H1 (cell line): ENCODE results near the gene LRRC3C. TPM values are rescaled to one million over a fixed set of nuclear protein-coding genes. Genes with fewer than 3 reads are reported as not detected.

Experiments used
- CTCF ChIA-PET: fragments of 300-600 bp; sonication (Branson Sonifier 250); formaldehyde crosslinking; loops from one replicate; lab custom pipeline; 2021; ENCODE audit not compliant: partially characterized antibody; lab: Charles Lee
- POLR2A ChIA-PET: fragments of 300-600 bp; sonication (Branson Sonifier 250); formaldehyde crosslinking; loops from one replicate; lab custom pipeline; 2021; ENCODE audit warnings: inconsistent platforms; ENCODE audit not compliant: partially characterized antibody; lab: Charles Lee
- DNase-seq, 2 experiments: peaks; one replicate each; pipeline versions ENCODE4 v3.0.0 to v3.0.0-alpha.2; 2010 to 2022; ENCODE audit warnings: low spot score in 2 of 2, low read depth in 1 of 2, mixed read lengths in 1 of 2
- FAIRE-seq: peaks from 2 replicates; lab custom pipeline; 2011; peaks lifted over from hg19 to GRCh38; lab: Jason Lieb, UNC
- H2AFZ ChIP-seq: 2 replicates; pipeline ENCODE4 v1.8.1; 2012; ENCODE audit warnings: low read length, inconsistent platforms
- H2AK5ac ChIP-seq: 2 replicates; pipeline ENCODE4 v1.6.1; 2013; ENCODE audit warnings: low read depth, low read length
- H2BK120ac ChIP-seq: replicated peaks from 2 replicates; pipeline ENCODE3; 2013; ENCODE audit warnings: low read depth, low read length, inconsistent platforms
- H2BK12ac ChIP-seq: 2 replicates; pipeline ENCODE4 v1.6.1; 2013; ENCODE audit warnings: low read depth, low read length
- H2BK15ac ChIP-seq: 2 replicates; pipeline ENCODE4 v1.6.1; 2013; ENCODE audit warnings: low read length
- H2BK20ac ChIP-seq: 2 replicates; pipeline ENCODE4 v1.6.1; 2013; ENCODE audit warnings: low read length
- H2BK5ac ChIP-seq: 2 replicates; pipeline ENCODE4 v1.6.1; 2013; ENCODE audit warnings: low read depth, low read length
- H3K14ac ChIP-seq: 2 replicates; pipeline ENCODE4 v1.6.1; 2013; ENCODE audit warnings: inconsistent platforms; ENCODE audit not compliant: insufficient read length
- H3K18ac ChIP-seq: 2 replicates; pipeline ENCODE4 v1.6.1; 2013; ENCODE audit warnings: low read length; ENCODE audit errors: extremely low read depth
- H3K23ac ChIP-seq: 2 replicates; pipeline ENCODE4 v1.6.1; 2013; ENCODE audit warnings: inconsistent platforms; ENCODE audit not compliant: insufficient read length
- H3K23me2 ChIP-seq: 2 replicates; pipeline ENCODE4 v1.6.1; 2013; ENCODE audit warnings: low read depth, low read length
- H3K27ac ChIP-seq: 2 replicates; pipeline ENCODE4 v1.6.1; 2011; ENCODE audit warnings: low read depth, low read length, inconsistent platforms
- H3K27me3 ChIP-seq, 4 experiments: replicated peaks in 1 of 4; 1 replicate in 1 of 4; 2 replicates in 3 of 4; pipeline versions ENCODE4 v1.6.1 to v1.8.1; 2011 to 2013; ENCODE audit warnings: low read length in 3 of 4, mild to moderate bottlenecking in 3 of 4, inconsistent platforms in 2 of 4, mixed read lengths in 2 of 4, moderate library complexity in 1 of 4; ENCODE audit not compliant: control insufficient read depth in 3 of 4, insufficient read depth in 3 of 4; ENCODE audit errors: extremely low read depth in 1 of 4
- H3K36me3 ChIP-seq, 4 experiments: 2 replicates each; pipeline versions ENCODE4 v1.6.1 to v1.8.1; 2011 to 2013; ENCODE audit warnings: mild to moderate bottlenecking in 4 of 4, low read length in 3 of 4, moderate library complexity in 2 of 4, control low read depth in 1 of 4, inconsistent platforms in 1 of 4; ENCODE audit not compliant: insufficient read depth in 4 of 4, control insufficient read depth in 2 of 4
- H3K4ac ChIP-seq: replicated peaks from 2 replicates; pipeline ENCODE3; 2013; ENCODE audit warnings: low read length, low read depth, mixed read lengths, inconsistent platforms; ENCODE audit not compliant: insufficient read length
- H3K4me1 ChIP-seq, 4 experiments: replicated peaks in 1 of 4; 1 replicate in 1 of 4; 2 replicates in 3 of 4; pipeline versions ENCODE4 v1.6.1 to v1.8.1; 2011 to 2013; ENCODE audit warnings: low read length in 3 of 4, inconsistent platforms in 2 of 4, mixed read lengths in 1 of 4; ENCODE audit not compliant: insufficient read depth in 4 of 4, control insufficient read depth in 3 of 4
- H3K4me2 ChIP-seq, 2 experiments: 2 replicates each; pipeline versions ENCODE4 v1.6.1 to v1.8.1; 2011 to 2013; ENCODE audit warnings: low read depth in 2 of 2, low read length in 2 of 2, control low read depth in 1 of 2, inconsistent platforms in 1 of 2, mild to moderate bottlenecking in 1 of 2; ENCODE audit not compliant: insufficient read depth in 1 of 2
- H3K4me3 ChIP-seq, 4 experiments: fragments of 200-600, 300-600 bp in 1 of 4; sonication (generic), shearing (Covaris generic), sonication (Bioruptor Twin) in 1 of 4; 2 replicates each; pipeline versions ENCODE4 v1.5.1 to v1.8.1; 2011 to 2016; ENCODE audit warnings: low read length in 4 of 4, low read depth in 3 of 4, control low read depth in 2 of 4, inconsistent platforms in 2 of 4, mild to moderate bottlenecking in 2 of 4, mixed read lengths in 1 of 4, moderate library complexity in 1 of 4; ENCODE audit not compliant: insufficient read depth in 2 of 4; ENCODE audit errors: extremely low read depth in 1 of 4
- H3K56ac ChIP-seq: replicated peaks from 2 replicates; pipeline ENCODE3; 2013; ENCODE audit warnings: low read depth, mild to moderate bottlenecking, mixed read lengths, low read length, inconsistent platforms; ENCODE audit not compliant: insufficient read length
- H3K79me1 ChIP-seq: 2 replicates; pipeline ENCODE4 v1.6.1; 2013; ENCODE audit warnings: low read depth, low read length, control low read depth
- H3K79me2 ChIP-seq, 2 experiments: 2 replicates each; pipeline versions ENCODE4 v1.6.1 to v1.8.1; 2012 to 2013; ENCODE audit warnings: low read length in 2 of 2, mild to moderate bottlenecking in 2 of 2, inconsistent platforms in 1 of 2; ENCODE audit not compliant: insufficient read depth in 2 of 2, control insufficient read depth in 1 of 2
- H3K9ac ChIP-seq, 4 experiments: replicated peaks in 1 of 4; 1 replicate in 1 of 4; 2 replicates in 3 of 4; pipeline versions ENCODE4 v1.6.1 to v1.8.1; 2011 to 2013; ENCODE audit warnings: low read depth in 3 of 4, low read length in 3 of 4, control low read depth in 2 of 4, mild to moderate bottlenecking in 2 of 4, moderate library complexity in 2 of 4, inconsistent platforms in 1 of 4; ENCODE audit errors: extremely low read depth in 1 of 4
- H3K9me3 ChIP-seq, 2 experiments: 2 replicates each; pipeline versions ENCODE4 v1.6.1 to v1.8.1; 2012 to 2013; ENCODE audit warnings: mild to moderate bottlenecking in 2 of 2, moderate library complexity in 2 of 2, control low read depth in 1 of 2, inconsistent platforms in 1 of 2, low read depth in 1 of 2, low read length in 1 of 2, mixed read lengths in 1 of 2; ENCODE audit not compliant: insufficient read depth in 2 of 2
- H4K20me1 ChIP-seq, 2 experiments: replicated peaks in 1 of 2; 2 replicates each; pipeline versions ENCODE3 to v1.8.1; 2011 to 2013; ENCODE audit warnings: inconsistent platforms in 2 of 2, low read length in 2 of 2, mild to moderate bottlenecking in 1 of 2; ENCODE audit not compliant: insufficient read depth in 2 of 2, control insufficient read depth in 1 of 2
- H4K5ac ChIP-seq: 2 replicates; pipeline ENCODE4 v1.6.1; 2013; ENCODE audit warnings: low read length, low read depth, mixed read lengths, inconsistent platforms; ENCODE audit not compliant: insufficient read length
- H4K8ac ChIP-seq: 2 replicates; pipeline ENCODE4 v1.8.0; 2013; ENCODE audit warnings: mild to moderate bottlenecking, moderate library complexity, low read length, inconsistent platforms; ENCODE audit not compliant: insufficient read depth; ENCODE audit errors: extremely low read depth
- H4K91ac ChIP-seq: replicated peaks from 2 replicates; pipeline ENCODE3; 2013; ENCODE audit warnings: low read length, mixed read lengths, inconsistent platforms; ENCODE audit not compliant: insufficient read length
- GABPA ChIP-seq: IDR thresholded peaks from 2 replicates; pipeline ENCODE4 v1.6.1; 2011; ENCODE audit warnings: mild to moderate bottlenecking, low read length, moderate library complexity, borderline replicate concordance; ENCODE audit not compliant: insufficient read depth
- NANOG ChIP-seq: IDR thresholded peaks from 2 replicates; pipeline ENCODE4 v1.6.1; 2011; ENCODE audit warnings: low read length, low read depth, mild to moderate bottlenecking, inconsistent platforms; ENCODE audit not compliant: insufficient read depth, poor library complexity, severe bottlenecking
- PHF8 ChIP-seq: fragments of 200-600 bp; sonication (generic); conservative IDR thresholded peaks from 2 replicates; pipeline ENCODE4 v1.7.1; 2012; ENCODE audit warnings: low read depth, mild to moderate bottlenecking, inconsistent platforms, low read length, moderate library complexity
- POLR2A ChIP-seq, 2 experiments: IDR thresholded peaks; 1 replicate in 1 of 2; 2 replicates in 1 of 2; pipeline ENCODE4 v1.6.1; 2011; ENCODE audit warnings: low read depth in 2 of 2, low read length in 2 of 2, mild to moderate bottlenecking in 2 of 2; ENCODE audit errors: control extremely low read depth in 1 of 2
- POLR2AphosphoS5 ChIP-seq: IDR thresholded peaks from 2 replicates; pipeline ENCODE4 v1.6.1; 2011; ENCODE audit warnings: low read depth, low read length
- RBBP5 ChIP-seq: IDR thresholded peaks from 2 replicates; pipeline ENCODE4 v1.7.1; 2012; ENCODE audit warnings: low read depth, mild to moderate bottlenecking, inconsistent platforms, low read length, moderate library complexity, borderline replicate concordance
- SIN3A ChIP-seq, 2 experiments: IDR thresholded peaks in 1 of 2; conservative IDR thresholded peaks in 1 of 2; 2 replicates each; pipeline ENCODE4 v1.6.1; 2011 to 2012; ENCODE audit warnings: low read length in 2 of 2, improper control_type of control experiment in 1 of 2, low read depth in 1 of 2, mild to moderate bottlenecking in 1 of 2
- SUZ12 ChIP-seq: fragments of 200-600 bp; sonication (generic); IDR thresholded peaks from 2 replicates; pipeline ENCODE4 v1.6.1; 2012; ENCODE audit warnings: mild to moderate bottlenecking, inconsistent platforms, low read length, moderate library complexity, mixed read lengths
- TAF1 ChIP-seq: IDR thresholded peaks from 2 replicates; pipeline ENCODE4 v1.6.1; 2011; ENCODE audit warnings: mild to moderate bottlenecking, low read depth, low read length
- TBP ChIP-seq: IDR thresholded peaks from 2 replicates; pipeline ENCODE4 v1.6.1; 2011; ENCODE audit warnings: low read depth, low read length, improper control_type of control experiment
- TEAD4 ChIP-seq: IDR thresholded peaks from 2 replicates; pipeline ENCODE4 v1.6.1; 2012; ENCODE audit warnings: low read depth, low read length, inconsistent platforms, mixed read lengths
- YY1 ChIP-seq: IDR thresholded peaks from 2 replicates; pipeline ENCODE4 v1.6.1; 2011; ENCODE audit warnings: low read depth, mild to moderate bottlenecking, low read length
- WGBS, 2 experiments: shearing (Covaris generic) in 1 of 2; methylation state at CpG; one replicate each; pipeline versions ENCODE4 v1.1.6 to v1.1.7; 2013 to 2015; ENCODE audit warnings: low lambda C conversion rate in 2 of 2, mixed read lengths in 2 of 2, inconsistent platforms in 1 of 2, low coverage in 1 of 2, missing lambda C conversion rate in 1 of 2; ENCODE audit not compliant: insufficient replicate concordance in 2 of 2, insufficient coverage in 1 of 2, insufficient read length in 1 of 2; ENCODE audit errors: extremely low coverage in 1 of 2, missing lambda C conversion rate in 1 of 2; 5-methylcytosine and 5-hydroxymethylcytosine counted together
- polyA plus RNA-seq, 7 experiments: library from polyadenylated mRNA; depleted of rRNA in 3 of 7; stranded (reverse) in 5 of 7; unstranded in 2 of 7; fragments of >200 nt in 5 of 7; fragments of 200-250 nt in 2 of 7; gene quantifications; 1 replicate in 5 of 7; 2 replicates in 1 of 7; 4 replicates in 1 of 7; pipeline versions ENCODE4 v1.2.1 to v1.2.3, GENCODE V29; 2011 to 2013; ENCODE audit warnings: missing spikeins in 2 of 7, mixed read lengths in 2 of 7
- total RNA-seq: library from RNA; stranded (reverse); fragmentation: NEBNext Ultra II Directional; extraction: Animal tissue kit (Norgen Biotek cat#: 25700); gene quantifications from 2 replicates; pipeline ENCODE4 v1.2.1, GENCODE V29; 2021

The LRRC3C gene
- total and polyA plus RNA-seq, 2 of the 8 experiments (the other 6 are each of a cell fraction or from before 2014, with no cell fraction given): not detected

DNA sequence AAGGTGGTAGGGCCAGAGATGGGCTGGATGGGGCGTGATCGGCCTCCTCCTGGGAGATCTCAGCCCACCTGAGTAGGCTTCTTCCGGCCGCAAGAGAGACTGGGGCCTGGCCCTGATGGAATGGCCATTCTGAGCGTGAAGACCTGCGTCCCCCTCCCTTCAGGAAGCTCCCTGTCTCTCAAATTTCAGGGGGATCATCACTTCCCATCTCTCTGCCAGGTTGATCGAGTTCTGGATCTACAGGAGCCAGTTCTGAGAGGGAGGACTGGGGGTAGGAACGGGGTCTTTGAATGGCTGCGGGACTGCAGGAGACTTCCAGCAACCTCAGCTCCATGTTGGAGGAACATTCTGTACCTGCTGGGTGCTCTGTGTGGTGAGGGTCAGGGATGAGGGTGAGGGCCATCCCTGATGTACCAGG is 25.9 kb downstream of the LRRC3C start:
- no peak overlapping the region for H3K14ac ChIP-seq
- H4K20me1 ChIP-seq: no peaks in the 10 kb centered on the region
- H2AFZ ChIP-seq: 0 out of 2 replicates have a peak overlapping the region, but pooled peaks have one; percentile 27
- peak overlapping the region; percentile 34; the same call in 1 of the 2 replicates for H2BK15ac ChIP-seq
- no peak overlapping the region for H2BK20ac ChIP-seq
- no peaks in the 10 kb centered on the region for H3K36me3 ChIP-seq
- H3K79me2 ChIP-seq: no peaks in the 10 kb centered on the region
- H4K91ac ChIP-seq: peak overlapping the region; percentile 91
- H3K4me2 ChIP-seq: peak overlapping the region; percentile 80 to 91
- H2BK12ac ChIP-seq: peak overlapping the region; percentile 75
- FAIRE-seq (peak; percentile 86), DNase-seq (no peak)
- POLR2A ChIA-PET: interaction anchor here (0.6 to 1.8 kb wide), 8 partner anchors 9 to 290 kb away, joined by 3 to 7 read pairs (median 4); partner anchors contain the start of genes GSDMA, LRRC3C, ORMDL3 and PSMD3
- peaks cover 0 to 13% (median 7%) of the 10 kb centered on the region in 4 experiments; a peak in 6 of 7 replicates for H3K4me1 ChIP-seq
- WGBS, 2 experiments: 18% methylated on average over 9 of the region's 9 CpGs; no CpG with 5 or more reads in 1 of the 2 experiments
- H3K4me3 ChIP-seq: peak overlapping the region; percentile 30 to 66 (median 46); a peak in 7 of 8 replicates
- CTCF ChIA-PET: interaction anchor here (0.6 to 2.5 kb wide), 3 partner anchors 25 to 237 kb away, joined by 3 to 12 read pairs (median 3); partner anchors contain the start of gene PSMD3
- peaks cover 4% of the 10 kb centered on the region; the same call in 1 of the 2 replicates for H3K23me2 ChIP-seq
- H2BK120ac ChIP-seq: peak overlapping the region; percentile 25
- no peak overlapping the region for H4K8ac ChIP-seq
- H3K9me3 ChIP-seq: no peaks in the 10 kb centered on the region
- H3K4ac ChIP-seq: peak overlapping the region; percentile 48
- no peak overlapping the region for H3K23ac ChIP-seq
- peak overlapping the region; percentile 94; the same call in 1 of the 2 replicates for H2AK5ac ChIP-seq
- peak overlapping the region; percentile 39 for H3K18ac ChIP-seq
- H3K79me1 ChIP-seq: 0 out of 2 replicates have a peak, but pooled peaks cover 2% of the 10 kb centered on the region
- peak overlapping the region in 3 of 4 experiments; percentile 60 to 67 (median 64); a peak in 6 of 7 replicates for H3K9ac ChIP-seq
- H2BK5ac ChIP-seq: peak overlapping the region; percentile 93
- H3K27ac ChIP-seq: peak overlapping the region; percentile 89
- peaks cover 0 to 5% (median 2%) of the 10 kb centered on the region in 4 experiments; a peak in 3 of 7 replicates for H3K27me3 ChIP-seq
- H3K56ac ChIP-seq: peak overlapping the region; percentile 57
- TF ChIP-seq SUZ12 (no peak), NANOG (peak; percentile 44), YY1 (peak; percentile 16; the same call in 1 of the 2 replicates), POLR2A (IDR thresholded peaks at IDR 0.05; ENCODE audit: control extremely low read depth in 1 of 2, low read depth in 2 of 2, low read length in 2 of 2) (peak in 1 of 2 experiments; percentile 92; a peak in 2 of 3 replicates), GABPA (no peak), PHF8 (peak; percentile 65), POLR2AphosphoS5 (peak; percentile 87), RBBP5 (peak; percentile 23; the same call in 1 of the 2 replicates), TAF1 (peak; percentile 68), TBP (peak; percentile 58; the same call in 1 of the 2 replicates), SIN3A (conservative IDR thresholded peaks at IDR 0.05 in 1 of 2, IDR thresholded peaks at IDR 0.05 in 1 of 2; ENCODE audit: low read depth in 1 of 2, low read length in 2 of 2) (no peak), TEAD4 (no peak)
- peak overlapping the region; percentile 84 for H4K5ac ChIP-seq
